Measurements from ENCODE around the gene UBE2M.
"Not testable (repeated sequence)": the region's sequence is repeated elsewhere in the genome, so short reads cannot be mapped to it uniquely, and the experiment has no call there.

UBE2M gene

DNA sequence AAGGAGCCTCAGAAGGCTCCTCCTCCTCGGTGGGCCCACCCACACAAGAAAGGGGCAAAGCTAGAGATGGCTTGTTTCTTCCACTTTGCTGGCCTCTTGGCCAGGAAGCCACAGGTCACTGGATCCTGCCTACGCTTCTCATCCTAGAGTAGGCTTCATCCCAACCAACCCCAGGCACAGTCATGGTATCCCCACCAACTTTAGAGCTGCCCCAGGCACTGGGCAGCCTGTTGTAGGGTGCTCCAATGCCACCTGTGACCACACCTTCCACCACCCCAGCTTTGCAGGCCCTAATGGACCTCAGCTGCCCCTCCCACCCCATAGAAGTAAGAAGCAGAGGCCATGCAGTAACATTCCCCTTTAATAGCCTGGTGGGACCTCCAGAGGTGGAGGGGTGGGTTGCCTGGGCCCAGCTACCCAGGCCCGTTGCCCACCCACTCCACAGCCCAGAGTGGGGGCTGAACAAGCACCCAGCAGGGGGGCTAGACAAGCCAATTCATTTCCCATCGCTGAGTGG, 3.0 kb downstream of the UBE2M start:
- no peak for DNase-seq

DNA sequence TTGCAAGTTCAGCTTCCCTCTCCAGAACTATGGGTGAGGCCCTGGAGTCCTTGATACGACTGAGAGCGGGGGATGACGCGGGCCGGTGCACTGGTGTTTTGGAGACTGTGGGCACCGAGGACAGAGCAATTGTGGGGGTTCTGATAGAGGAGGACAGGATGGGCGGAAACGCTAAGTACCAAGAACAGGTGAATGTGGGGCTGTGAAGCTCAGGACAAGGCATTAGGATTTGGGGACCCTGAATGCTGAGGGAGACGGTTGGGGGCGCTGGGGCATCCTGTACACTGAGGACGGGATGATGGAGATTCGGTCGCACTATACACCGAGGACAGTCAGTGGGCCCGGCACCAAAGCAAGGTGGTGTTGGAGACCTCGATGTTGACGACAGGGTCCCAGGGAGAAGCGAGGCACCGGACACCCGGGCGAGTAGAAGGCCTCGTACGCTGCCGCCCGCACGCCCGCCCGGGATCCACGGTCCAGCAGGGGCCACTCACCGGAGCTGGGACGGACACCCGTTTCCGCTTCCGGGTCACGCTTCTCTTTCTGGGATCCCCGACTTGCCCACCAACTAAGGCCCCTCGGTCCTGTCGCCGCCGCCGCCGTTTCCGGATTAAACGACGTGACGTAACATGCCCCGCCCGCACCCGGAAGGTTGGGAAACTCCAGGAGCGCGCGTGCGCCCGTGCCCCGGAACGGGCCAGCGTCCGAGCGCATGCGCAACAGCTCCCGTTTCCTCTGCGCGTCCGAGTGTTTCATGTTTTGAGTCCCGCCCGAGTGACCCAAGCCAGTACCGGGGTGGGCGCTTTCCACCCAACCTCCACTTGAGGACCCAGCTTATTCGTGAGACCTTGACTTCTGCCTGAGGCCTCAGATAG, 3.7 kb downstream of the UBE2M start, which contains the start of gene CHMP2A:
TSS of gene CHMP2A (minus strand) at position 612 of the 875 bp plus-strand sequence. CDS start 893 bp downstream, outside the sequence.
- no peak for DNase-seq

DNA sequence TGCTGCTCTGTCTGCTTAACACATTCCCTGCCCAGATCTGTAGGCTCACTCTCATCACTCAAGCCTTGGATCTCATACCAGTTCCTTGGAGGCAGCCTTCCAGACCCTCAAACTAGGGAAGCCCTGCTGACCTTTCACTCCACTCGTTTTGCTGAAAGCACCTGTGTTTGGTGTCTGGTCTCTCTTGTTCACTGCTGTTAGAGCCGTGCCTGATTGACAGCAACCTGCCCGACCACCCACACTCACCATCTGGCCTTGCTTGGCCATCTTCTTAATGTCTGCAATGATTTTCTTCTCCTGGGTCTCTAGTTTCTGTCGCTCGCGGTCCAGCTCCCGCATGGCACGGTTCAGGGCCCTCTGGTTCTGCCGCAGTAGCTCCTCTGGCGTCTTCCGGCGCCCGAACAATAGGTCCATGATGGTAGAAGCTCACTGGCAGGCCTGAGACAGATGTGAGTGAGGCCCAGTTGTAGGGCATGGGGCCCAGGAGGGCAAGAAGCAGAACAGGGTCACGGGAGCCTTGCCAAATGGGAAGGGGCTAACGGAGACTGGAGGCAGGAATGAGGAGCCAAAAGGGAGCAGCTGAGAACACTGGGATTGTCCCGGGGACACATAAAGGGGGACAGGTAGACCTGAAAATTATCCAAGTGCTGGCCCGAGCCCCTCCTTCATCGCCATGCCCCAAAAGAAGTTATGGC, 4.5 kb downstream of the UBE2M start:
- no peak for DNase-seq

DNA sequence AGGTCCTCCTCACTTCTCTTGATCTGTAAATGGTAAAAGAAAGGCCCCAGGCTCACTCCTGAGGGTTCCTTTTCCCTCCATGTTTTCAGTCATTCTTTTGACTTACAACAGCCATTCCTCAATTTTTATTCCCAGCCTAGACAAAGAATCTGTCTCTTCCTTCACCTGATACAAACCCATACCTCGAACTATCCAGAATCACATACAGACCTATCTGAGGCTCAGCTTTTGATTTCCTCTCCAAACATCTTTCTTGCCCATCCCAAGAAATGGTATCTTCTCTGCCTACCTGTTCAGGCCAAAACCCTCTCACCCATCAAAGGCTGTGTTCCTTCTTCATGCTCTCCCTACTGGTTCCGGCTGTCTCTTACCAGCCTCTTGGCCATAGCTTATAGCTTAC, 5.8 kb downstream of the UBE2M start:
- no peak for DNase-seq

DNA sequence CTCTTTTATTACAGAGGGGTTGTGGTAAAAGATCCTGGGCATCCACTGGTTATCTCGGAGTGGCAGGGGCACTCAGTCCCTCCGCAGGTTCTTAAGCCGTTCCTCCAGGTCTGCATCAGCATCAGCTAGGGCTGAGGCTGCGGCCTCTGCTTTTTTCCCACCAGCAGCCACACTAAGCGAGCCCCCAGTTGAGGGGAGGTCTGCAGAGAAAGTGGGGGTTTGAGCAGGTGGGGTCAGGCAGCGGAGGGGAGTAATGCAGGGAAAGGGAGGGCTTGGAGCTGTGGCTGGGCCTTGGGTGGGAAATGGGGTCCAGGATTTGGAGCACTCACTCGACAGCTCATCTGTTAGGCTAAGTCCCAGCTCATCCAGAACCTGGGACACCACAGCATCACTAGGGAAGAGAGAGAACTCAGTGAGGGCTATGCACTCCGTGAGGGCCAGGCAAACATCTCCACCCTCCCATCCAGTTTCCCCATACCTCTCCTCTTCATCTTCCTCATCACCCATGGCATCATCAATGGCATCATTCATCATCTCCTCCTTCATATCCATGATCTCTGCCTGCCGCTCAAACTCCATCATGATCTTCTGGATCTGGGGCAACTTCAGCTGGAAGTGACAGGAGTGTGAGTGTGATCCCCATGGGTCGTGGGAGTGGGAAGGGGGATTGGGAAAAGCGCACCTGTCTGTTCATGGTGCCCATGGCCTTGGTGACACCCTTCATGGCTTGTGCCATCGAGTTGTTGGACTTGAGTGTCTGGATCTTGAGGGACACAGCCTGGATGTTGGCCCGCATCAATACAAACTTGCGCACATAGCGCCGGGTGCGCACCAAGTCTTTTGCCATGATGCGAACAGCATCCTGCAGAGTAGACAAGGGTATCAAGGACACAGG, 6.6 kb downstream of the UBE2M start:
- no peak for DNase-seq

DNA sequence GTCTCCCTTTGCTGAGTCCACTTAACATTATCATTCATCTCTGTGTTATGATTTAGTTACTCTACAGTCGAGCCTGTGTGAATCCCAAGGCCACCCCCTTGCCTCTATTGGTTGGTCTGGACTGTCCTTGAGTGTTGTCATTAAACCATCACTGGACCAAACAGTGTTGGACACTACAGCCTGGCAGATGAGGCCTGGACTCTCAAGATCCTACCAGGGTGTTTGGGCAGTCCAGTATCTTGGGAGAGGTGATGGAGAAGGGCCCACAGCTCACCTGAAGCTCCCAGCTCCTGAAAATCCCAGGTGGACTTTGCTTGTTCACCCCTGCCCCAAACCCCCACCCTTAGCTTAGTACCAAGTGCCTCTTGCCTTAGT, 7.3 kb downstream of the UBE2M start:
- no peak for DNase-seq

DNA sequence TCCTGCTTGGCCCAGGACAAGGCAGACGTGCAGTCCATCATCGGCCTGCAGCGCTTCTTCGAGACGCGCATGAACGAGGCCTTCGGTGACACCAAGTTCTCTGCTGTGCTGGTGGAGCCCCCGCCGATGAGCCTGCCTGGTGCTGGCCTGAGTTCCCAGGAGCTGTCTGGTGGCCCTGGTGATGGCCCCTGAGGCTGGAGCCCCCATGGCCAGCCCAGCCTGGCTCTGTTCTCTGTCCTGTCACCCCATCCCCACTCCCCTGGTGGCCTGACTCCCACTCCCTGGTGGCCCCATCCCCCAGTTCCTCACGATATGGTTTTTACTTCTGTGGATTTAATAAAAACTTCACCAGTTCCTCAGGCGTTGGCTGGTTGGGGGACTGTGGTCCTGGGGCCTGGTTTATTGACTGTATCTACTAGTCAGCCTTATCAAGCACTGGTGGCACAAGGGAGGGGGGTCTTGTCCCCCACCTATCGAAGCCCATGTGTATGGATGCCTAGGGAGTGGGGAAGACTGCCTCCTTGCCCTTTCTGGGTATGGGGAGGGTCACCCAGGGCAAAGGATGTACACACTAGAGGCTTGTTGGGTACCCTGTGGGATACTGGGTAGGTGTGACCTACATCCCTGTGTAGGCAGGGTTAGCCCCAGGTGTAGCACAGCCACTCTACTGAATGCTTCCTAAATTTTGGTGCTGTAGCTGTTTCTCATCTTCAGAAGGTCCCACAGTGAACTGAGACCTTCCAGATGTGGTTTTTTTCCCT, 7.9 kb downstream of the UBE2M start:
- DNase-seq: no peak

DNA sequence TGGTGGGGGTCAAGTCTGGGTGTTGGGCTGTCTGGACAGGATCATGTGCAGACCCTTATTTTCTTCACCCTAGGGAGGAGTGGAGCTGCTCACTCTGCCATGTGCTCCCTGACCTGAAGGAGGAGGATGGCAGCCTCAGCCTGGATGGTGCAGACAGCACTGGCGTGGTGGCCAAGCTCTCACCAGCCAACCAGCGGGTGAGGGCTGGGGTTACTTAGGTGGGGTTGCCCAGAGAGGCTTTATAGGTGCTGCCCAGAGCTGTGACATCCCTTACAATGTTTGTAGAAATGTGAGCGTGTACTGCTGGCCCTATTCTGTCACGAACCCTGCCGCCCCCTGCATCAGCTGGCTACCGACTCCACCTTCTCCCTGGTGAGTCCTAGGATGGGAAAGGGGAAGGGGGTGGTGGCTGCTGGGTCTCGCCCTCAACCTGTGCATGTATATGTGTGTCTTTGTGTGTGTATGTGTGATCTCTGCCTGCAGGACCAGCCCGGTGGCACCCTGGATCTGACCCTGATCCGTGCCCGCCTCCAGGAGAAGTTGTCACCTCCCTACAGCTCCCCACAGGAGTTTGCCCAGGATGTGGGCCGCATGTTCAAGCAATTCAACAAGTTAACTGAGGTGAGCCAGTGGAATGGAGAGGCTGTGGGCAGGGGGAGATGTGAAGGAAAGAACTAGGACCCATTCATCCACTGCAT, 8.6 kb downstream of the UBE2M start:
- DNase-seq: no peak

DNA sequence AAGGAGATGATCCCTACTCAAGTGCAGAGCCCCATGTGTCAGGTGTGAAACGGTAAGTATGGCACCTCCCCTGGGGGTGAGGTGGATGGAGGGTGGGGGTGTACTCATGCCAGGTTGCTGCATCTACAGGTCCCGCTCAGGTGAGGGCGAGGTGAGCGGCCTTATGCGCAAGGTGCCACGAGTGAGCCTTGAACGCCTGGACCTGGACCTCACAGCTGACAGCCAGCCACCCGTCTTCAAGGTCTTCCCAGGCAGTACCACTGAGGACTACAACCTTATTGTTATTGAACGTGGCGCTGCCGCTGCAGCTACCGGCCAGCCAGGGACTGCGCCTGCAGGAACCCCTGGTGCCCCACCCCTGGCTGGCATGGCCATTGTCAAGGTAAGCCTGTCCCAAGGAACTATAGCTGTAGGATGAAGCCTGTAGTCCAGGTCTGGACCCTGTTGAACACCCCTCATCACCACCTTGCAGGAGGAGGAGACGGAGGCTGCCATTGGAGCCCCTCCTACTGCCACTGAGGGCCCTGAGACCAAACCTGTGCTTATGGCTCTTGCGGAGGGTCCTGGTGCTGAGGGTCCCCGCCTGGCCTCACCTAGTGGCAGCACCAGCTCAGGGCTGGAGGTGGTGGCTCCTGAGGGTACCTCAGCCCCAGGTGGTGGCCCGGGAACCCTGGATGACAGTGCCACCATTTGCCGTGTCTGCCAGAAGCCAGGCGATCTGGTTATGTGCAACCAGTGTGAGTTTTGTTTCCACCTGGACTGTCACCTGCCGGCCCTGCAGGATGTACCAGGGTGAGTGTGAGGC, 9.3 kb downstream of the UBE2M start:
- no peak for DNase-seq

DNA sequence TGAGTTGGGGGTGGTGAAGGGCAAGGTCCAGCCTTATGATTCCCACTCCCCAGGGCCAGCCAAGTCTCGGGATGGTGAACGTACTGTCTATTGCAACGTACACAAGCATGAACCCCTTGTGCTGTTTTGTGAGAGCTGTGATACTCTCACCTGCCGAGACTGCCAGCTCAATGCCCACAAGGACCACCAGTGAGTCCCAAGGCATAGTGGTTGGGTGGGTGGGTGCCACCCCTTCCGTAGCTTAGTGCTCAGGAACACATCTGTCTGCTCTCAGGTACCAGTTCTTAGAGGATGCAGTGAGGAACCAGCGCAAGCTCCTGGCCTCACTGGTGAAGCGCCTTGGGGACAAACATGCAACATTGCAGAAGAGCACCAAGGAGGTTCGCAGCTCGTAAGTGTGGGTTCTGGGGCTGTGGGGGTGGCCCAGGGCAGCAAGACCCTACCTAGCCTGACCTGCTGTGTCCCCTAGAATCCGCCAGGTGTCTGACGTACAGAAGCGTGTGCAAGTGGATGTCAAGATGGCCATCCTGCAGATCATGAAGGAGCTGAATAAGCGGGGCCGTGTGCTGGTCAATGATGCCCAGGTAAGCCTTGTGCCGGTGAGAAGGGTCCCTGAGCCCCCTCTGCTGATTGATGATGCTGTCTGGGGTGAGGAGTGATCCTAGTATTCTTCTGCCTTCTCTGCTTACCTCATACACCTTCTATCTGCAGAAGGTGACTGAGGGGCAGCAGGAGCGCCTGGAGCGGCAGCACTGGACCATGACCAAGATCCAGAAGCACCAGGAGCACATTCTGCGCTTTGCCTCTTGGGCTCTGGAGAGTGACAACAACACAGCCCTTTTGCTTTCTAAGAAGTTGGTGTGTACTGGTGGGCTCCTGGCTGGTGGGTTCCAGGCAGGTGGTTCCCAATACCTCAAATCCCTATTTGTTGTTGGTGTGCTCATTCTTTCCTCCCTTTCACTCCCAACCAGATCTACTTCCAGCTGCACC, 10.8 kb downstream of the UBE2M start:
- DNase-seq: no peak

DNA sequence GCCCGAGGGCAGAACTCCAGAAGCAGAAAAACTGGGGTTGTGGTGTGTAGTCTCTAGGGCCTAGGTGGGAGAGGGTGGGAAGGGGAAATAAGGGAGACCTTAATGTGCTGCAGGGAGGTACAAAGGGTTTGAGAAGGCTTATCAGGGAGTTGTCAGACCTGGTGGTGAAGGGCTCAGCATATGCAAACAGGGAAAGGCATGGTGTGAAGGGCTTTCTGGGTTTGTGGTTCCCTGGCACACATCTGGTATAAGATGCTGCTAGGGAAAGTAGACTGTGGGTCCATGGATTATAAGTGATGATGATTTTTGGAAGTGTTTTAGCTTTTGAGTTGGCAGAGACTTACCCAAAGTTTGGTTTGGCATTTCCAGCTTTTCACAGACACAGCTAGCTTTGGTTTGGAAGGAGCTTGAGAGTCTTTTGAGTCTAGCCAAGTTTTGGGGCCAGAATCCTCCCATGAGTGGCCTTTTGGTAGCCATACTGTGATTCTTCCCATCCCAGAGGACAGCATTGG, 12.3 kb downstream of the UBE2M start:
- no peak for DNase-seq

DNA sequence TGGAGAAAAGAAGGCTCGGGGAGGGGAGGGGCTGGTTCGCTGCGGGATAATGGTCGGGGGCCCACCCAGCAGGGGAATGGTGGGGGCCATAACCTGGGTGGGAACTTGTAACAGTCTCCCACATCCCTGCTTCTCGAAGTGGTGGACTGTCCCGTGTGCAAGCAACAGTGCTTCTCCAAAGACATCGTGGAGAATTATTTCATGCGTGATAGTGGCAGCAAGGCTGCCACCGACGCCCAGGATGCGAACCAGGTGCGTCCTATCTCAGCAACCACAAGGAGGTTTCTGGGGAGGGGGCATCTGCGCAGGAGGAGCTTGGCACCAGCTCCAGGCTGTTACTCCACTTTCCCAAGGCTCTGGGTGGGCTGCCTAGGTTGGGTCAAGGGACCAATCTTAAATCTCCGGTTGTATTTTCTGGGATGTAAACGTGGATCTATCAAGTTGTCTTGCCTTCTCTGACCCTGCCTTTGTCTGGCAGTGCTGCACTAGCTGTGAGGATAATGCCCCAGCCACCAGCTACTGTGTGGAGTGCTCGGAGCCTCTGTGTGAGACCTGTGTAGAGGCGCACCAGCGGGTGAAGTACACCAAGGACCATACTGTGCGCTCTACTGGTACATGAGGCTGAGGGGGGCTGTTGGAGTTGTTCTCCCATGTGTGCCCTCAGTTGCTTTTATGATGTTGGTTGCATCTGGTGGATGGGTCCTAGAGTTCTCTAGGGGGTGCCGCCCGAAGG, 13.0 kb downstream of the UBE2M start:
- DNase-seq: no peak

DNA sequence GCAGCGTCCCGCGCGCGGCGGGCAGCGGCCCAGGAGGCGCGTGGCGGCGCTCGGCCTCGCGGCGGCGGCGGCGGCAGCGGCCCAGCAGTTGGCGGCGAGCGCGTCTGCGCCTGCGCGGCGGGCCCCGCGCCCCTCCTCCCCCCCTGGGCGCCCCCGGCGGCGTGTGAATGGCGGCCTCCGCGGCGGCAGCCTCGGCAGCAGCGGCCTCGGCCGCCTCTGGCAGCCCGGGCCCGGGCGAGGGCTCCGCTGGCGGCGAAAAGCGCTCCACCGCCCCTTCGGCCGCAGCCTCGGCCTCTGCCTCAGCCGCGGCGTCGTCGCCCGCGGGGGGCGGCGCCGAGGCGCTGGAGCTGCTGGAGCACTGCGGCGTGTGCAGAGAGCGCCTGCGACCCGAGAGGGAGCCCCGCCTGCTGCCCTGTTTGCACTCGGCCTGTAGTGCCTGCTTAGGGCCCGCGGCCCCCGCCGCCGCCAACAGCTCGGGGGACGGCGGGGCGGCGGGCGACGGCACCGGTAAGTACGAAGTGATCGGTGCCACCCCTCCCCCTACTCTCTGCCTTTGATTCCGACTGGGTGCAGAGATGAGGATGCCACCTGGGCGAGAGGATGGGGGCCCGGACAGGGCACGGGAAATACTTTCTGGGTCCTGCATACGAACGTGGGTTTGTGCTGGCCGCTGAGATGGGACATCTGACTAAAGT, 13.7 kb downstream of the UBE2M start:
- DNase-seq: no peak

DNA sequence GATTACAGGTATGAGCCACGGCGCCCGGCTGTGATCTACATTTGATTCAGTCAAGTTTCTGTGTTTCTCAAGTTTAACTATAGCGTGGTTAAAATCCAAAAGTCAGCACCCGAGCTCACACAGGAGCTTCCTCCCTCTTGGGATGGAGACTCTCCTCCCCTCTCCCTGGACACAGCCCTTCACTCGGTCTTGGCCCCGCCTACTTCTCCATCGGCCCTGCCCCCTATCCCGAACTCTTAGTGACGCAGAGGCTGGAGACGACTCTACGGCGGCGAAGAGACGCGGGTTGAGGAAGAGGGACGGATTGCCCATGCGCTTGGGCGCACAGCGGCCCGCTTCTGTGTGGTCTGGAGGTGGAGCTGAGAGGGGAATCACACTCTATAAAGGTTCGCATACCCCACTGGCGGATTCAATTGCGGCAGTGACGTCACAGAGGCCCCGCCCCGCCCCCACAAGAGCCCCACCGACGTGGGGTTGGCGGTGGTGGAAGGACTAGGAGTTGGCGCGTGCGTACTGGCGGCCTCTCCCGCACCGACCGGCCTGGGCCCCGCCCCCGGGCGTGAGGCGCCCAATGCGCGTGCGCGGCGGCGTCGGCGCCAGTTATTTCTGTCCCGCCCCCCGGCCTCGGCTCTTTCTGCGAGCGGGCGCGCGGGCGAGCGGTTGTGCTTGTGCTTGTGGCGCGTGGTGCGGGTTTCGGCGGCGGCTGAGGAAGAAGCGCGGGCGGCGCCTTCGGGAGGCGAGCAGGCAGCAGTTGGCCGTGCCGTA, 14.4 kb downstream of the UBE2M start, which contains the start of gene TRIM28:
TSS of gene TRIM28 (plus strand) at position 239 of the 765 bp plus-strand sequence. CDS start 694 bp downstream, outside the sequence.
- DNase-seq: no peak

DNA sequence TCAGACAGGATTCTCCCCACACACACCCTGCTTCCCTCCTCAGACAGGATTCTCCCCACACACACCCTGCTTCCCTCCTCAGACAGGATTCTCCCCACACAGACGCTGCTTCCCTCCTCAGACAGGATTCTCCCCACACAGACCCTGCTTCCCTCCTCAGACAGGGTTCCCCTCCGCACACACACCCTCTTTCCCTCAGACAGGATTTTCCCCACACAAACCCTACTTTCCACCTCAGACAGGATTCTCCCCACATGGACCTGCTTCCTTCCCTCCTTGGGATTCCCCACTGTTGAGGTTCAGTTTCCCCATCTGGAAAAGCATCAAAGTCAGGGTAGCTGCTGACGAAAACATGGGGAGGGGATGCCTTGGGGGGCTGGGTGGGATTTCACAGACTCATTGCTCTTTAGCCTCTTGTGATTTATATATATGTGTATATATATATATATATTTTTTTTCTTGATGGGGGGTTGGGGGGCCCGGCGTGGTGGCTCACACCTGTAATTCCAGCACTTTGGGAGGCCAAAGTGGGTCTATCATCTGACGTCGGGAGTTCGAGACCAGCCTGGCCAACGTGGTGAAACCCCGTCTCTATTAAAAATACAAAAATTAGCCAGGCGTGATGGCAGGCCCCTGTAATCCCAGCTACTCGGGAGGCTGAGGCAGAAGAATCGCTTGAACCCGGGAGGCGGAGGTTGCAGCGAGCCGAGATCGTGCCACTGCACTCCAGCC, 15.6 kb downstream of the UBE2M start:
- not testable (repeated sequence) for DNase-seq

DNA sequence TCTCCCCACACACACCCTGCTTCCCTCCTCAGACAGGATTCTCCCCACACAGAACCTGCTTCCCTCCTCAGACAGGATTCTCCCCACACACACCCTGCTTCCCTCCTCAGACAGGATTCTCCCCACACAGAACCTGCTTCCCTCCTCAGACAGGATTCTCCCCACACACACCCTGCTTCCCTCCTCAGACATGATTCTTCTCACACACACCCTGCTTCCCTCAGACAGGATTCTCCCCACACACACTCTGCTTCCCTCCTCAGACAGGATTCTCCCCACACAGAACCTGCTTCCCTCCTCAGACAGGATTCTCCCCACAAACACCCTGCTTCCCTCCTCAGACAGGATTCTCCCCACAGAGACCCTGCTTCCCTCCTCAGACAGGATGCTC, 19.2 kb downstream of the UBE2M start:
- not testable (repeated sequence) for DNase-seq
